22Rv1 (cell line): ENCODE data around the gene RNF217.
"Not testable (repeated sequence)": the region's sequence is repeated elsewhere in the genome, so short reads cannot be mapped to it uniquely, and the experiment has no call there.

Experiments
- H3K27ac ChIP-seq: fragments of 450-650 bp; 2 replicates; pipeline ENCODE4 v1.5.1; 2017
- ZFX ChIP-seq: fragments of 450-650 bp; IDR thresholded peaks from 2 replicates; pipeline ENCODE4 v1.6.1; 2017; ENCODE audit warnings: antibody characterized with exemption, borderline replicate concordance
- TF ChIP-seq, protein P1 (sequence below): fragments of 450-650 bp; IDR thresholded peaks from 2 replicates; pipeline ENCODE4 v1.5.1; 2017; ENCODE audit warnings: mild to moderate bottlenecking

The RNF217 gene

DNA sequence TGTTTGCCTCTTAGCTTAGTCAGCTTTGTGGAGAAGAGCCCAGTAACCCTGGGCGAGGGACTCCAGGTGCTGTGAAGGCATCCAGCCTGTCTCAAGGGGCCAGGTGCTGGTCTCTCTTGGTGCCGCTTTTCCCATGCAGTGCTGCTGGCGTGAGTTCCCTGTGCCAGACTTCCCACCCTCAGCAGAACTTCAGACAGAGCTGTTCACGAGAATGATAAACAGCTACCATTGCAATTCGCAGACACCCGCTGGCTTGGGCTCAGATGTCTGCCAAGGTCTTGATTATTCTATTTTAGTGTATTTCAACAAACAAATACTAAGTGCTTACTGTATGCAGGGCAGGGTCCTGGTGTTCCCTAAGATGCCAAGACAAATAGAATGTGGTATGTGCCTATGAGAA lies 57.7 kb downstream of the RNF217 start:
- TF ChIP-seq ZFX: no peak
- TF ChIP-seq, protein P1, sequence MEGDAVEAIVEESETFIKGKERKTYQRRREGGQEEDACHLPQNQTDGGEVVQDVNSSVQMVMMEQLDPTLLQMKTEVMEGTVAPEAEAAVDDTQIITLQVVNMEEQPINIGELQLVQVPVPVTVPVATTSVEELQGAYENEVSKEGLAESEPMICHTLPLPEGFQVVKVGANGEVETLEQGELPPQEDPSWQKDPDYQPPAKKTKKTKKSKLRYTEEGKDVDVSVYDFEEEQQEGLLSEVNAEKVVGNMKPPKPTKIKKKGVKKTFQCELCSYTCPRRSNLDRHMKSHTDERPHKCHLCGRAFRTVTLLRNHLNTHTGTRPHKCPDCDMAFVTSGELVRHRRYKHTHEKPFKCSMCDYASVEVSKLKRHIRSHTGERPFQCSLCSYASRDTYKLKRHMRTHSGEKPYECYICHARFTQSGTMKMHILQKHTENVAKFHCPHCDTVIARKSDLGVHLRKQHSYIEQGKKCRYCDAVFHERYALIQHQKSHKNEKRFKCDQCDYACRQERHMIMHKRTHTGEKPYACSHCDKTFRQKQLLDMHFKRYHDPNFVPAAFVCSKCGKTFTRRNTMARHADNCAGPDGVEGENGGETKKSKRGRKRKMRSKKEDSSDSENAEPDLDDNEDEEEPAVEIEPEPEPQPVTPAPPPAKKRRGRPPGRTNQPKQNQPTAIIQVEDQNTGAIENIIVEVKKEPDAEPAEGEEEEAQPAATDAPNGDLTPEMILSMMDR: no peak
- no peak overlapping the region for H3K27ac ChIP-seq

GRCh38 chr6:125020385-125020784 lies 58.1 kb downstream of the RNF217 start:
- H3K27ac ChIP-seq: no peak overlapping the region

DNA sequence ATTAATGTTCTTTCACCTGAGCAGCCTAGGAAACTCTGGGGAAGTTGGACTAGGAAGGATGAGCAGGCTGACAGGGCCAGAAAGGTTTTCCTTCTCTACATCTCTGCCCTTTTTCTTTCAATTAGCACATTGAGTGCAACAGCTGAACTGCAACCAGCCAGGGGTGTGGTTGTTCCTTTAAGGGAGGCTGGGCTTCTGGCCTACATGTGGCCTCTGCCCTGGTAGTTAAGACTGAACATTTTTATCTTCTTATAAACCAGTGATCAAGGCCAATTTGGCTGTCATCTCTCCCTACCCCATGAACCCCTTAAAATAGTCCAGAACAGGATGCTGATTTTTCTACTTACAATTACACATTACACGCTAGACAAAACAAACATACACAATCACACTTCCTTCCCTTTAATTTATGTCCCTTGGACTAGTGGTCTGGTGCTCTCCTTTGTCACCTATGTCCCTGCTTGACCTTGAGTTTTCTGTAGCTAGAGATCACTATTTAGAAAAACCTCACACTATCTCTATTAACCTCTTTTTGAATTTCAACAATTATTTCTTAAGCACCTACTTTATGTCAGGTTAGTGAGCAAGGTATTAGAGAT lies 60.3 kb downstream of the RNF217 start:
- H3K27ac ChIP-seq: no peak overlapping the region
- TF ChIP-seq, protein P1: no peak
- no peak for TF ChIP-seq ZFX

More at GRCh38 chr6:125020385-125020784, 58.1 kb downstream of the RNF217 start:
- no peak for TF ChIP-seq ZFX
- TF ChIP-seq, protein P1: no peak

- TF ChIP-seq ZFX: no peak
- TF ChIP-seq, protein P1: no peak
- no peak overlapping the region for H3K27ac ChIP-seq
These were observed 63.1 kb downstream of the RNF217 start for GRCh38 chr6:125025164-125025854.

- H3K27ac ChIP-seq: no peak overlapping the region
- TF ChIP-seq ZFX: no peak
- TF ChIP-seq, protein P1: no peak
These were observed 65.0 kb downstream of the RNF217 start for GRCh38 chr6:125027287-125027686.

- TF ChIP-seq, protein P1: no peak
- no peak for TF ChIP-seq ZFX
- no peak overlapping the region for H3K27ac ChIP-seq
These were observed 68.7 kb downstream of the RNF217 start for GRCh38 chr6:125030969-125031368.

GRCh38 chr6:125031385-125031784 lies 69.1 kb downstream of the RNF217 start:
- no peak for TF ChIP-seq ZFX
- TF ChIP-seq, protein P1: no peak
- H3K27ac ChIP-seq: no peak overlapping the region

- H3K27ac ChIP-seq: not testable (repeated sequence)
These were observed 72.7 kb downstream of the RNF217 start for GRCh38 chr6:125034929-125035328.

DNA sequence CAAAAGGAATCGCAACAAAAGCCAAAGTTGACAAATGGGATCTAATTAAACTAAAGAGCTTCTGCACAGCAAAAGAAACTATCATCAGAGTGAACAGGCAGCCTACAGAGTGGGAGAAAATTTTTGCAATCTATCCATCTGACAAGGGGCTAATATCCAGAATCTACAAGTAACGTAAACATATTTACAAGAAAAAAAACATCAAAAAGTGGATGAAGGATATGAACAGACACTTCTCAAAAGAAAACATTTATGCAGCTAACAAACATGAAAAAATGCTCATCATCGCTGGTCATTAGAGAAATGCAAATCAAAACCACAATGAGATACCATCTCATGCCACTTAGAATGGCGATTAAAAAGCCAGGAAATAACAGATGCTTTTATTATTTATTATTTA lies 74.2 kb downstream of the RNF217 start:
- not testable (repeated sequence) for H3K27ac ChIP-seq
